ENCODE data around the gene PSD4.

PSD4 gene

DNA sequence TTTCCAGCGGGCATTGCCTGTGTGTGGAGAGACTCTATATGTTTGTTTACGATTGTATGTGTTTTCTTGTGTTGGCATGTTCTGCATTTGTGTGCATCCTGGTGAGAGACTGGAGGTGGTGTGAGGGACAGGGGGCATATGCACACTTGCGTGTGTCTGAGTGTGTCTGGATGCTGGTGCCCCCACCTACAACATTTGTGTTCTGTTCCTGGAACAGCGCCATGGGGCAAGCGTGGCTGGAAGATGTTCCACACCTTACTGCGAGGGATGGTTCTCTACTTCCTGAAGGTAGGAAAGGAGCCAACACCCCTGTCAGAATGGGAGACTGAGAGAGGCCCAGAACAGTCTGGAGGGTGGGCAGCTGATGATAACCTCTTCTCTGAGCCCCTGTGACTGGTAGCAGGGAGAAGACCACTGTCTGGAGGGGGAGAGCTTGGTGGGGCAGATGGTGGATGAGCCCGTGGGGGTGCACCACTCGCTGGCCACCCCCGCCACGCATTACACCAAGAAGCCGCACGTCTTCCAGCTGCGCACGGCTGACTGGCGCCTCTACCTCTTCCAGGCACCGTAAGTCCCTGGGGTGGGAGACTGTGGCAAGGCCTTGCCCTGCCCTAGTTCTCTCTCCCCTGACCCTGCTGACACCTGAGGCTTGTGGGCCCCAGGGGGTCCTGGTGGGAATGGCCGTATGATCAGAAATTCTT lies 23.7 kb downstream of the PSD4 start:
- DNase-seq (ENCODE audit: low read depth in 2 of 2) = no peak
- H3K4me3 ChIP-seq (replicated peaks in 1 of 2; ENCODE audit: low read depth in 2 of 2, low read length in 2 of 2) = no peak overlapping the region
- TF ChIP-seq CTCF (IDR thresholded peaks at IDR 0.05; ENCODE audit: low read depth, low read length) = no peak

GRCh38 chr2:113198048-113198789 lies 24.4 kb downstream of the PSD4 start:
- H3K4me3 ChIP-seq (replicated peaks in 1 of 2; ENCODE audit: low read depth in 2 of 2, low read length in 2 of 2) = peak overlapping the region; percentile 64 to 72
- no peak for TF ChIP-seq CTCF (IDR thresholded peaks at IDR 0.05; ENCODE audit: low read depth, low read length)
- no peak for DNase-seq (ENCODE audit: low read depth in 2 of 2)

DNA sequence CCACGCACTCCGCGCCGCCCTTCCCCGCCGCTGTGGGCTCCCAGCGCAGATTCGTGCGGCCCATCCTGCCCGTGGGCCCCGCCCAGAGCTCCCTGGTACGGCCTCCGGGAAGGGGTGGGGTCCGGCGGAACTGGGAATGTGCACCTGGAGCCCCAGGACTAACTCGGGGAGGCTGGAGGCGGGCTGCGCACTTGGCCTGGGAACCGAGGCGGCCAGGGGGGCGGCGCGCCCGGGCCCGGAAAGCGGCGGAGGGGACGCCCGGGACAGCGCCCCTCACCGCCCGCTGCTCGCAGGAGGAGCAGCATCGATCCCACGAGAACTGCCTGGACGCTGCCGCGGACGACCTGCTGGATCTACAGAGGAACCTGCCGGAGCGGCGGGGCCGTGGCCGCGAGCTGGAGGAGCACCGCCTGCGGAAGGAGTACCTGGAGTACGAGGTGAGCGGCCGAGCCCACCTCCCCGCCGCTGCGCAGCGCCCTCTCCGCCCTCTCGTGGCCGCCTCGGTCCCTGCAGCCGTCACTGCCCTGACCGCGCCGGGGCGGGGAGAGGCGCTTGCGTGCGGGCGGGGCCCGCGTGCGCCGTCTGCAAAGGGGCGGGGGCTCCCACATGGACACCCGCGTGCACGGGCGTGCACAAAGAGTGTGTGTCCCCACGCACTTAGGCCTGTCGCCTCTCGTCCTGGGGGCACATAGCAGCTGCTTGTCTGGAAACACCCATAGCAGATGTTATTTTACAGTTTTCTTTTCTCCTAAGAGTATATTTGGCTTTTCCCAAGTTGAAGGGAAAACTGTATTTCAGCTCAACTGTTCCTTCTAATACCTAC lies 25.2 kb downstream of the PSD4 start:
- H3K4me3 ChIP-seq (replicated peaks in 1 of 2; ENCODE audit: low read depth in 2 of 2, low read length in 2 of 2) = peak overlapping the region; percentile 64 to 72
- DNase-seq (ENCODE audit: low read depth in 2 of 2) = peak; percentile 63 to 76
- peak; percentile 59 for TF ChIP-seq CTCF (IDR thresholded peaks at IDR 0.05; ENCODE audit: low read depth, low read length)

DNA sequence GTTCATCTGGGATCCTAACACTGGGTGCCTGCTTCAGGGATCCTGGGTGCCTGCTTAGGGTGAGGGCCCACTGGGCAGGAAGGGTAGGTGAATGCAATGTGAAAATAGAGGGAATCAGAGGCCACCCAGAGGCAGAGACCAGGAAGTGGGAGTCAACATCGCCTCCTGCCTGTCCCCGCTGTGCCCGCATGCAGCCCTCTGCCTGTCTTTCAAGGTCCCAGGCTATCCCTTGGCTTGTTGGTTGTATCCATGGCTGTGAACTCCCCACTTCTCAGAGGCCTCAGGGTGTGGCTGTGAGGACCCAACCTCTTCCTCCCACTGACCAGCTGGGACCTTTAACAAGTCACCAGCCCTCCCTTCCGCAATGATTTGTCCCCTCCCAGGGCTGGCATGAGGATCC lies 26.5 kb downstream of the PSD4 start:
- H3K4me3 ChIP-seq (replicated peaks in 1 of 2; ENCODE audit: low read depth in 2 of 2, low read length in 2 of 2) = no peak overlapping the region

GRCh38 chr2:113200736-113201490 lies 27.1 kb downstream of the PSD4 start:
- no peak overlapping the region for H3K4me3 ChIP-seq (replicated peaks in 1 of 2; ENCODE audit: low read depth in 2 of 2, low read length in 2 of 2)
- no peak for DNase-seq (ENCODE audit: low read depth in 2 of 2)
- TF ChIP-seq CTCF (IDR thresholded peaks at IDR 0.05; ENCODE audit: low read depth, low read length) = no peak

More for the DNA sequence above, 26.5 kb downstream of the PSD4 start:
- DNase-seq (ENCODE audit: low read depth in 2 of 2) = no peak
- TF ChIP-seq CTCF (IDR thresholded peaks at IDR 0.05; ENCODE audit: low read depth, low read length) = no peak

Data from cardiac fibroblast (primary cell).